Measurements from ENCODE around the gene DNAJA2.

GRCh38 chr16:46920402-46921068 lies 52.9 kb downstream of the DNAJA2 start:
- TF ChIP-seq TAF1 (IDR thresholded peaks at IDR 0.05; ENCODE audit: borderline replicate concordance, low read depth, low read length) (no peak), POLR2A (IDR thresholded peaks at IDR 0.05; ENCODE audit: low read depth, low read length) (no peak)

Data from GM12892 (cell line).